ENCODE results near the gene FLOT1. TPM values are rescaled to one million over a fixed set of nuclear protein-coding genes. Genes with fewer than 3 reads are reported as not detected.
"Not testable (repeated sequence)": the region's sequence is repeated elsewhere in the genome, so short reads cannot be mapped to it uniquely, and the experiment has no call there.

The FLOT1 gene
- total RNA-seq, 1 experiment from 2014 or later, result 152 TPM

GRCh38 chr6:30767158-30767943, 24.9 kb upstream of the FLOT1 start:
- DNase-seq (ENCODE audit: low spot score), result no peak

GRCh38 chr6:30766461-30767157, 24.1 kb upstream of the FLOT1 start:
- no peak for DNase-seq (ENCODE audit: low spot score)

- DNase-seq (ENCODE audit: low spot score), result not testable (repeated sequence)
These were observed 23.0 kb upstream of the FLOT1 start for GRCh38 chr6:30765495-30765894.

GRCh38 chr6:30764490-30765043, 22.1 kb upstream of the FLOT1 start:
- not testable (repeated sequence) for DNase-seq (ENCODE audit: low spot score)

- DNase-seq (ENCODE audit: low spot score), result peak; percentile 85
These were observed 21.4 kb upstream of the FLOT1 start for GRCh38 chr6:30763618-30764489.

GRCh38 chr6:30763155-30763617, 20.7 kb upstream of the FLOT1 start:
- peak; percentile 46 for DNase-seq (ENCODE audit: low spot score)

- DNase-seq (ENCODE audit: low spot score), result no peak
These were observed 19.4 kb upstream of the FLOT1 start for GRCh38 chr6:30761791-30762429.

- DNase-seq (ENCODE audit: low spot score), result peak; percentile 47
These were observed 18.1 kb upstream of the FLOT1 start for GRCh38 chr6:30760549-30760948.

GRCh38 chr6:30759575-30760239, 17.2 kb upstream of the FLOT1 start:
- no peak for DNase-seq (ENCODE audit: low spot score)

GRCh38 chr6:30757261-30757904, 14.9 kb upstream of the FLOT1 start:
- no peak for DNase-seq (ENCODE audit: low spot score)

GRCh38 chr6:30756405-30757003, 14.0 kb upstream of the FLOT1 start:
- not testable (repeated sequence) for DNase-seq (ENCODE audit: low spot score)

- no peak for DNase-seq (ENCODE audit: low spot score)
These were observed 12.1 kb upstream of the FLOT1 start for GRCh38 chr6:30754631-30755030.

GRCh38 chr6:30752157-30752927, 9.9 kb upstream of the FLOT1 start:
- DNase-seq (ENCODE audit: low spot score), result peak; percentile 88

GRCh38 chr6:30750379-30750668, 7.8 kb upstream of the FLOT1 start:
- no peak for DNase-seq (ENCODE audit: low spot score)

- DNase-seq (ENCODE audit: low spot score), result peak; percentile 83
These were observed 7.3 kb upstream of the FLOT1 start for GRCh38 chr6:30749554-30750378.

- DNase-seq (ENCODE audit: low spot score), result peak; percentile 42
These were observed 6.5 kb upstream of the FLOT1 start for GRCh38 chr6:30748851-30749540.

All from HT-29 (cell line).